ENCODE data around the gene EFNB2.

EFNB2 gene

DNA sequence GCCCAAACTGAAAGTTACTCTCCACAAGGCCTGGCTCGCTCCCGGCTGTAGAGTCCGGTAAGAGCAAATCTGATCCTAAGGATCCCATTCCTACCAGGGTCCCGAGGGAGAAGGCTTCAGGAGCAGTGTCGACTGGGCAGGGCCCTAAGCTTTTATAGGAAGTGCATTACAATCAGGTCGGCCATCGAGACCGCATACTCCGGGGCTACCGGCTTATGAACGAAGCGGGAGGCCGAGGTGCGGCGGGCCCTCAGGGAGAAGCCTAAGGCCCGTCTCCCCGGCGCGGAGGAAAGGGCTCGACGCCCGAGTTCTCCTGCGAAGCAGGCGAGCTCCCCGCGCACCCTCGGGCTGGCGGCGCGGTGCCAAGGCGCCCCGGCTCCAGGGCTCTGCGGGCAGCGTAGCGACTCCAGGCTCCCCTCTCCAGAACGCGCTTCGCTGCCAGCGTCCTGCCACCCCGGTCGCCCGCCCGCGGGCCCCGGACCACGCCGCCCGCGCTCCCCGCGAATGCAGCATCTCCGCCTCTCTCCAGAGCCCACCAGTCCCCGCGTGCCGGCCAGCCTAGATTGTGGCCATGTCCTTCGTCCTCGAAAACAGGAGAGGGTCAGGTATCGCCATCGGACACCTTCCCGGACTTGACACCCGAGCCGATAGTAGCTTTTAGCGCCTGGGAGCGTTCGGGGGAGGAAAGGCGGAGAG is 1.4 kb downstream of the EFNB2 start:
- no peaks in the 10 kb centered on the region for H3K9me3 ChIP-seq (ENCODE audit: control insufficient read depth, insufficient read depth, low read length)
- no peaks in the 10 kb centered on the region for H3K36me3 ChIP-seq (ENCODE audit: insufficient read depth, low read length)
- peak overlapping the region; percentile 76 for H3K9ac ChIP-seq (ENCODE audit: low read depth, low read length)
- H3K4me1 ChIP-seq (ENCODE audit: insufficient read depth, low read length), result peaks cover 43% of the 10 kb centered on the region

DNA sequence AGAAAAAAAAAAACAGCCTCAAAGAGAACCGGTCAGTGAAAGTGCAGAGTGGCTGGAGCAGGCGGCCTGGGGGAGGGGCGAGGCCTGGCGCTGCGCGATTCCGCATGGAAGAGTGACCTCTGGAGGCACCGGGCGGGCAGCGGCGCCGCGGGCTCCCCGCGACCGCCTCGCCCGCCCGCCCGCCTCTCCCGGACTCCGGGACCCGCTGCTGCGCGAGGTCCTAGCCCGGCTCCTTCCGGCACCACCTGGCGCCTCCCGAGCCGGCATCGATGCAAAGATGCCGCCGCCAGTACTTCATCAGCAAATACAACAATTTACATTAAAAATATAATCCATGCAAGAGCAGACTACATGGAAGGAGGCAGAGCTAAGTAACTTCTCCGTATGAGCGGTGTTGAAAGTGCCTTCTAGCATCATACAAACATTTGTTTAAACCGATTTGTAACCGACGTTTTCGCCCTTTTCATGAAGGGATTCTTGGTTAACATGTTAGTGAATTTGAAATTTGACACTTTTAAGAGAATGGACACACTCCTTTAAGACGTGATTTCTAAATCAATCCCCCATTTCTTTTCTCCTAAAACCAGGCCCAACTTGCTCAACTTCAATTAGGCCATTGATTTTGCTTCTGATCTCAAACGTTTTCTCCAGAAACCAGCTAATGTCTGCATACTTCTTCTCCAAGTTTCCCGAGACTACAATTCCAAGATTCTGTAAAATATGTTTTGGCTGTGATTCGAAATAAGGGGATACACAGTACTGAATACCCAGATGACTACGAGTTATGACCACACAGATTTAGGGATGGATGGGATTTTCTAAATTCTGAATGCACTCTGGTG is 2.1 kb downstream of the EFNB2 start:
- Histone ChIP-seq H3K4me1 (ENCODE audit: insufficient read depth, low read length) (peaks cover 50% of the 10 kb centered on the region), H3K9me3 (ENCODE audit: control insufficient read depth, insufficient read depth, low read length) (no peaks in the 10 kb centered on the region), H3K9ac (ENCODE audit: low read depth, low read length) (peak overlapping the region; percentile 76), H3K36me3 (ENCODE audit: insufficient read depth, low read length) (no peaks in the 10 kb centered on the region)

- Histone ChIP-seq H3K9ac (ENCODE audit: low read depth, low read length) (peak overlapping the region; percentile 76; the same call in 1 of the 2 replicates), H3K36me3 (ENCODE audit: insufficient read depth, low read length) (no peaks in the 10 kb centered on the region), H3K9me3 (ENCODE audit: control insufficient read depth, insufficient read depth, low read length) (no peaks in the 10 kb centered on the region), H3K4me1 (ENCODE audit: insufficient read depth, low read length) (peaks cover 53% of the 10 kb centered on the region)
Measured at GRCh38 chr13:106532111-106532929, 3.1 kb downstream of the EFNB2 start.

DNA sequence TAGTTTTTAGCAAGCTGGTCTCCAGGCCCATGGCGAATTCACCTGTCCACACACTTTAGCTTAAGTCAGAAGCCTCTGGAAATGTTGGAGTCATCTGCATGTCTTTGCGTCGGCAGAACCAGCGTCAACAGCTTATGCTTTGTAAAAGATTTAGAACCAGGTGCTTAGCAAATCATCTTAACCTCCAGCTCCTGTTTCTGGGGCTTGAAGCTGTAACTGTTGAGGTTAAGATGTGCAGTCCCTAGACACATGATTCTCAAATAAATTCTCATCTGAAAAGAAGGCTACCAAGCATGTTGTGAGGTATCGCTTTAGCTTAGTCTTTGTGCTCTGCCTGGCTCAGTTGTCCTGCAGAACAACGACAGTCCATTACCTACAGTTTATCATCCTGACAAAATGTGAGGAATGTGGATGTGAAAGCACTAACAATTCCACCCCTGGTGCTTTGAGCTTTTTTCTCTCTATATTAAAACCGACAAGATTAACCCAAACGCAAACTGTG is 4.4 kb downstream of the EFNB2 start:
- no peaks in the 10 kb centered on the region for H3K36me3 ChIP-seq (ENCODE audit: insufficient read depth, low read length)
- H3K9ac ChIP-seq (ENCODE audit: low read depth, low read length), result peak overlapping the region; percentile 4; the same call in 1 of the 2 replicates
- peaks cover 61% of the 10 kb centered on the region for H3K4me1 ChIP-seq (ENCODE audit: insufficient read depth, low read length)

DNA sequence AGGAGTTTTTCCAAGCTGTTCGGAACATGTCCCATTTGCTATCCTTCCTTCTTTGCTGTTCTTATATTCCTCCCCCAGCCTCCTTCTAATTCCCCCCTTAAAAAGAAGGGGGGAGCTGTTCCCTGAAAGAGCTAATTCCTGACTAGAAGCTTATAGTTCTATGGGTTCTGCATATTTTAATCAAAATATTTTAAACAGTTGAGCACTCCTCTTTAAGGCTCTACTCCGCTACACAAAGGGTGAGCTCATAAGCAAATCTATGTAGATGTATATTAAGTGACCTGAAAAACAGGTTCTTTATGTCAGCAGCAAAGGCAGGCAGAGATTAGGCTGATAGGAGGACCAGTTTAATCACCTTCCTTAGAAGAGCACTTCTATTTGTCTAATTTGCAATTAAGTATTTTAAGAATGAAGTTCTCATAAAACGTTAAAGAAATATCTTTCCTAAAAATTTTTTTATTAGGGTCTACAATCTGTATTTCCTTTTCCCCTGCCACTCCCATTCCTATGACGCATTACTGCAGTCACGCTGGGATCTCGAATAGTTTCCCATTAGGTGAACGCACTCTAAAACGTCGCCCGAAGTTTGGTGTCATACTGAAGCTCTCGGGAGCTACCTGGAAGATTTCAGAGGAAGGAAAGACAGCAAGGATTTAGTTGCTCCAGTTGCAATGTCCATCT is 5.2 kb downstream of the EFNB2 start:
- H3K9me3 ChIP-seq (ENCODE audit: control insufficient read depth, insufficient read depth, low read length), result no peaks in the 10 kb centered on the region
- H3K4me1 ChIP-seq (ENCODE audit: insufficient read depth, low read length), result peaks cover 67% of the 10 kb centered on the region
- H3K9ac ChIP-seq (ENCODE audit: low read depth, low read length), result peak overlapping the region; percentile 4; the same call in 1 of the 2 replicates
- H3K36me3 ChIP-seq (ENCODE audit: insufficient read depth, low read length), result no peaks in the 10 kb centered on the region

More for the DNA sequence above, 4.4 kb downstream of the EFNB2 start:
- no peaks in the 10 kb centered on the region for H3K9me3 ChIP-seq (ENCODE audit: control insufficient read depth, insufficient read depth, low read length)

DNA sequence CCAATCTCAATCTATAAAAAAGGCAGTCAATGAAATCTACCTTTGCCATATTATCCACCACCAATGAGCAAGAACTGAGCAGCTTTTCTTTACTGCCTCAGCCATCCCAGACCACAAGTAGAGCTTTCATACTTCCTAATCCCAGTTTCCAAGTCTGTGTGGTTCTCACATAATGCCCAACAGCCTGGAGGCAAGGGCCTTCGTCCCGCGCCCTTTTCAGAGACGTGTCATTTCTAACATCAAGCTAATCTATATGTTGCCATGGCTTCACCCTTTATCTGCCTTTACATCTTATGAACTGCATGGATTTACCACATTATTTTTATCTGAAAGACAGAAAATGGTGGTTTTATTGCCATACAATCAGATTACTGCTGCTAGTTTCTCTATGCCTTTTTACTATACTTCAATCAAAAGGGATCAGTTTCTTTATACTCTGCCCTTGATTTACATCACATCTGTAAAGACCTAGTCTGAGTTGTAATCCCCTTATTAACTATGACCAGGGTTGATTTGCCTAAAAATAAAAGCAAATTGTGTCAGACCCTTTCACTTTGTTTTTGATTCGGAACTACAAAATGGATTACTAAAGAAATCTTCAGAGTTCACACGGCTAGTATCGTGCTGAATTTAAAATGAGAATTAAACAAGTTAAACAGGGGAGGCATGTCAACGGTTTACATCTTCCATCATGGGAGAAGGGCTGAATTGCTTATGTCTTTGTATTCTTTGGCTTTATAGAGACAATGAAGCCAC is 5.9 kb downstream of the EFNB2 start:
- Histone ChIP-seq H3K9me3 (ENCODE audit: control insufficient read depth, insufficient read depth, low read length) (no peaks in the 10 kb centered on the region), H3K4me1 (ENCODE audit: insufficient read depth, low read length) (peaks cover 69% of the 10 kb centered on the region), H3K36me3 (ENCODE audit: insufficient read depth, low read length) (no peaks in the 10 kb centered on the region), H3K9ac (ENCODE audit: low read depth, low read length) (no peak overlapping the region)

GRCh38 chr13:106528718-106529414 is 6.6 kb downstream of the EFNB2 start:
- no peaks in the 10 kb centered on the region for H3K36me3 ChIP-seq (ENCODE audit: insufficient read depth, low read length)
- no peak overlapping the region for H3K9ac ChIP-seq (ENCODE audit: low read depth, low read length)
- no peaks in the 10 kb centered on the region for H3K9me3 ChIP-seq (ENCODE audit: control insufficient read depth, insufficient read depth, low read length)
- peaks cover 69% of the 10 kb centered on the region for H3K4me1 ChIP-seq (ENCODE audit: insufficient read depth, low read length)

- Histone ChIP-seq H3K4me1 (ENCODE audit: insufficient read depth, low read length) (peaks cover 74% of the 10 kb centered on the region), H3K9me3 (ENCODE audit: control insufficient read depth, insufficient read depth, low read length) (no peaks in the 10 kb centered on the region), H3K9ac (ENCODE audit: low read depth, low read length) (no peak overlapping the region), H3K36me3 (ENCODE audit: insufficient read depth, low read length) (no peaks in the 10 kb centered on the region)
Measured at GRCh38 chr13:106527826-106528225, 7.6 kb downstream of the EFNB2 start.

GRCh38 chr13:106527445-106527801 is 8.0 kb downstream of the EFNB2 start:
- H3K4me1 ChIP-seq (ENCODE audit: insufficient read depth, low read length), result peaks cover 78% of the 10 kb centered on the region
- no peaks in the 10 kb centered on the region for H3K36me3 ChIP-seq (ENCODE audit: insufficient read depth, low read length)
- H3K9ac ChIP-seq (ENCODE audit: low read depth, low read length), result no peak overlapping the region
- no peaks in the 10 kb centered on the region for H3K9me3 ChIP-seq (ENCODE audit: control insufficient read depth, insufficient read depth, low read length)

GRCh38 chr13:106526738-106527444 is 8.6 kb downstream of the EFNB2 start:
- H3K4me1 ChIP-seq (ENCODE audit: insufficient read depth, low read length), result peaks cover 81% of the 10 kb centered on the region
- no peak overlapping the region for H3K9ac ChIP-seq (ENCODE audit: low read depth, low read length)
- H3K9me3 ChIP-seq (ENCODE audit: control insufficient read depth, insufficient read depth, low read length), result no peaks in the 10 kb centered on the region
- no peaks in the 10 kb centered on the region for H3K36me3 ChIP-seq (ENCODE audit: insufficient read depth, low read length)

DNA sequence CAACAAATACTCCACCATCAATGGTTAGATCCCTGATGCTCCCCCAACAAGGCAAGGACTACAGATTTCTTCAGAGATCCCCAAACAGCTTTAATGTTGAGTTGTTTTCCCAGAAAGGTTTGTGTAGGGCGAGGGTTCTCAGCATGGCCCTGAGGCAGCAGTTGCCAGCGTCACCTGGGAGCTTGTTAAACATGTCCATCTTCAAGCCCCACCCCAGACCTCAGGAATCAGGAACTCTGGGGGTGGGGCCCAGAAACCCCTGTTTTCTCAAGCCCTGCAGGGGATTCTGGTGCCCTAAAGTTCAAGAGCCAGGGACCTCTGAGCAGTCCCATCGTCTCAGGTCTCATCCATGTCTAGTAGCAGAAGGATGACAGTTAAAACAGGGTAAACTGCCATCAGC is 9.6 kb downstream of the EFNB2 start:
- H3K36me3 ChIP-seq (ENCODE audit: insufficient read depth, low read length), result no peaks in the 10 kb centered on the region
- peaks cover 81% of the 10 kb centered on the region for H3K4me1 ChIP-seq (ENCODE audit: insufficient read depth, low read length)
- no peak overlapping the region for H3K9ac ChIP-seq (ENCODE audit: low read depth, low read length)
- H3K9me3 ChIP-seq (ENCODE audit: control insufficient read depth, insufficient read depth, low read length), result no peaks in the 10 kb centered on the region

GRCh38 chr13:106524108-106524507 is 11.4 kb downstream of the EFNB2 start:
- Histone ChIP-seq H3K36me3 (ENCODE audit: insufficient read depth, low read length) (no peaks in the 10 kb centered on the region), H3K4me1 (ENCODE audit: insufficient read depth, low read length) (peaks cover 72% of the 10 kb centered on the region)

More at GRCh38 chr13:106524108-106524507, 11.4 kb downstream of the EFNB2 start:
- Histone ChIP-seq H3K9me3 (ENCODE audit: control insufficient read depth, insufficient read depth, low read length) (no peaks in the 10 kb centered on the region), H3K9ac (ENCODE audit: low read depth, low read length) (no peak overlapping the region)
